Natural killer cell (primary cell): Measurements from ENCODE around the gene ZFHX3. TPM values are rescaled to one million over a fixed set of nuclear protein-coding genes. Genes with fewer than 3 reads are reported as not detected.

Experiments used
- ATAC-seq, 3 donors: fragments of 150-1000 bp in 2 of 3; fragments of 200-7000 bp in 1 of 3; cut with Tn5 transposase; 1 replicate in 1 of 3; 2 replicates in 2 of 3; pipeline ENCODE4 v1.10.0; 2021; ENCODE audit warnings: mild to moderate bottlenecking in 2 of 3, moderate library complexity in 2 of 3
- DNase-seq, 2 donors: peaks; one replicate each; pipeline versions ENCODE4 v3.0.0 to v3.0.0-alpha.2; 2013 to 2021; ENCODE audit warnings: mixed read lengths in 1 of 2
- H3K27ac ChIP-seq: one replicate; pipeline ENCODE4 v1.5.1; 2013; ENCODE audit warnings: mild to moderate bottlenecking, low read length
- H3K27me3 ChIP-seq: one replicate; pipeline ENCODE4 v1.6.1; 2013; ENCODE audit warnings: low read length; ENCODE audit not compliant: control insufficient read depth, insufficient read depth
- H3K36me3 ChIP-seq: one replicate; pipeline ENCODE4 v1.6.1; 2013; ENCODE audit warnings: low read length; ENCODE audit not compliant: control insufficient read depth, insufficient read depth
- H3K4me1 ChIP-seq: one replicate; pipeline ENCODE4 v1.6.1; 2013; ENCODE audit warnings: low read length; ENCODE audit not compliant: control insufficient read depth, insufficient read depth
- H3K4me3 ChIP-seq: one replicate; pipeline ENCODE4 v1.5.1; 2013; ENCODE audit warnings: low read length
- H3K9me3 ChIP-seq: one replicate; pipeline ENCODE4 v1.6.1; 2013; ENCODE audit warnings: low read length; ENCODE audit not compliant: control insufficient read depth, insufficient read depth
- H3K27ac Mint-ChIP-seq, 2 donors: one replicate each; pipeline ENCODE4 v1.8.0; 2022; ENCODE audit warnings: mild to moderate bottlenecking in 2 of 2, mixed read lengths in 2 of 2, moderate library complexity in 1 of 2
- H3K27me3 Mint-ChIP-seq, 2 donors: one replicate each; pipeline ENCODE4 v1.8.0; 2022; ENCODE audit warnings: low read depth in 2 of 2, mixed read lengths in 2 of 2
- H3K36me3 Mint-ChIP-seq: one replicate; pipeline ENCODE4 v1.8.0; 2022; ENCODE audit warnings: mixed read lengths
- H3K4me1 Mint-ChIP-seq, 2 donors: one replicate each; pipeline ENCODE4 v1.8.0; 2022; ENCODE audit warnings: mixed read lengths in 2 of 2
- H3K4me3 Mint-ChIP-seq: one replicate; pipeline ENCODE4 v1.8.0; 2022; ENCODE audit warnings: mild to moderate bottlenecking, moderate library complexity, mixed read lengths
- H3K9me3 Mint-ChIP-seq, 2 donors: one replicate each; pipeline ENCODE4 v1.8.0; 2022; ENCODE audit warnings: mixed read lengths in 2 of 2
- WGBS: methylation state at CpG from one replicate; pipeline ENCODE4 v1.1.7; 2013; ENCODE audit warnings: missing lambda C conversion rate; ENCODE audit not compliant: insufficient coverage; 5-methylcytosine and 5-hydroxymethylcytosine counted together
- intact Hi-C: fragments of 100-400 bp; cut with micrococcal nuclease; formaldehyde crosslinking; loops from one replicate; pipeline ENCODE4 v1.14.2; 2022
- total RNA-seq, 4 donors: library from RNA; stranded (reverse); fragments of 120-200 nt in 1 of 4; gene quantifications; one replicate each; pipeline versions ENCODE4 v1.2.3 to v1.2.4, GENCODE V29; 2013 to 2022
- TF ChIP-seq, protein P1 (sequence below): fragments of 200-600 bp; IDR thresholded peaks from one replicate; pipeline ENCODE4 v1.8.0; 2022; ENCODE audit warnings: antibody characterized with exemption

The ZFHX3 gene
- total RNA-seq, 3 donors from 2014 or later (not counting 1 experiment from before 2014, with no cell fraction given): 5.8 to 7.8 (median 7.5) TPM

DNA sequence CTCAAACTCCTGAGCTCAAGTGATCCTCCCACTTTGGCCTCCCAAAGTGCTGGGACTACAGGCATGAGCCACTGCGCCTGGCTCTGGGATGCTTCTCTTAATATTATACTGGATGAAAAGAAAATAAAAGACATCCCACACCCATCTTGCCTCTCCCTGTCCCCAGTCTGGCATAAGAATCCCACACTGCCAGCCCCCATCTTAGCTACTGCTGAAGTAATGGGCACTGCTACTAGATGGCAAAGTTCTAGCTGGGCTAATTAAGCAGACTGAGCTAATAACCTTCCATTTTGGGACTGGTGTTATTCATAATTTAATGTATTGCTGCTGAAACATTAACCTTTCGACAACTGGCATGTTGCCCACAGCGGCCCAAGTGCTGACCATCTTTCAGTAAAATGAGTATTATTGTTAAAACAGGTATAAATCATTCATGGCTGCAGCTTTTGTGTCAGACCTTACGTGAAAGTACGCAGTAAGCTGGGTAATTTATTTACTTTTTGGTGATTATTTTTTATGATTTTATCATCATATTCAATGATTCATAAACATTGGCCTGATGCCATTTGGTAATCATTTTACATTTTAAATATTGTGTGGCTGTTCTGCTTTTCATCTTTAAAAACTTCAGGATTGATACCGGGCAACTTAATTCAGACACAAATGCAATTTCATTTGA is 47.4 kb upstream of the ZFHX3 start:
- peaks cover 5% of the 10 kb centered on the region for H3K4me1 ChIP-seq
- Mint-ChIP-seq H3K36me3 (no peaks in the 10 kb centered on the region), H3K9me3 (no peaks in the 10 kb centered on the region), H3K4me1 (peaks cover 8 to 11% of the 10 kb centered on the region in 2 donors), H3K4me3 (no peak overlapping the region), H3K27me3 (peaks cover 2 to 5% of the 10 kb centered on the region in 2 donors), H3K27ac (no peak overlapping the region)
- ATAC-seq (no peak), DNase-seq (no peak)
- H3K4me3 ChIP-seq: no peak overlapping the region
- intact Hi-C loops: no loop called here
- H3K9me3 ChIP-seq: no peaks in the 10 kb centered on the region
- no peak overlapping the region for H3K27ac ChIP-seq
- H3K27me3 ChIP-seq: no peaks in the 10 kb centered on the region
- TF ChIP-seq, protein P1, sequence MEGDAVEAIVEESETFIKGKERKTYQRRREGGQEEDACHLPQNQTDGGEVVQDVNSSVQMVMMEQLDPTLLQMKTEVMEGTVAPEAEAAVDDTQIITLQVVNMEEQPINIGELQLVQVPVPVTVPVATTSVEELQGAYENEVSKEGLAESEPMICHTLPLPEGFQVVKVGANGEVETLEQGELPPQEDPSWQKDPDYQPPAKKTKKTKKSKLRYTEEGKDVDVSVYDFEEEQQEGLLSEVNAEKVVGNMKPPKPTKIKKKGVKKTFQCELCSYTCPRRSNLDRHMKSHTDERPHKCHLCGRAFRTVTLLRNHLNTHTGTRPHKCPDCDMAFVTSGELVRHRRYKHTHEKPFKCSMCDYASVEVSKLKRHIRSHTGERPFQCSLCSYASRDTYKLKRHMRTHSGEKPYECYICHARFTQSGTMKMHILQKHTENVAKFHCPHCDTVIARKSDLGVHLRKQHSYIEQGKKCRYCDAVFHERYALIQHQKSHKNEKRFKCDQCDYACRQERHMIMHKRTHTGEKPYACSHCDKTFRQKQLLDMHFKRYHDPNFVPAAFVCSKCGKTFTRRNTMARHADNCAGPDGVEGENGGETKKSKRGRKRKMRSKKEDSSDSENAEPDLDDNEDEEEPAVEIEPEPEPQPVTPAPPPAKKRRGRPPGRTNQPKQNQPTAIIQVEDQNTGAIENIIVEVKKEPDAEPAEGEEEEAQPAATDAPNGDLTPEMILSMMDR: no peak
- 91% methylated on average over 2 of the region's 6 CpGs for WGBS
- no peaks in the 10 kb centered on the region for H3K36me3 ChIP-seq

DNA sequence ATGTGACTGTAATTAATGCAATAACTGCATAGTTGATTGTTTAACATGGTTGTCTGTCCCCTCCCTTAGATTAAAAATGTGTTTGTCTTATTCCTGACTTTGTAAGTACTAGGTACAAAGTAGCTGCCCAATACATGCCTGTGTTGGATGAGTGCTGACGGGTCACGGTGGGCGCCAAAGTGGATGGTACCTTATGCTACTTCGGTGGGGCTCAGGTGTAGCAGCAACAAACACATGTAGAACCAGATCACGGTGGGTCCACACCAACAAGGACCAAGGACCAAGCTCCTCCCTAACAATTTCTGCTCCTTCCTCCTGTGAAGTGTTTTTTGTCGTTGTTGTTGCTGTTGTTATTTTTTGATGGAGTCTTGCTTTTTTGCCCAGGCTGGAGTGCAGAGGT is 46.4 kb upstream of the ZFHX3 start:
- Mint-ChIP-seq H3K36me3 (no peaks in the 10 kb centered on the region), H3K27me3 (peaks cover 2 to 5% of the 10 kb centered on the region in 2 donors), H3K9me3 (no peaks in the 10 kb centered on the region), H3K4me1 (peaks cover 8 to 11% of the 10 kb centered on the region in 2 donors), H3K27ac (no peak overlapping the region), H3K4me3 (no peak overlapping the region)
- Histone ChIP-seq H3K4me3 (no peak overlapping the region), H3K27me3 (no peaks in the 10 kb centered on the region), H3K36me3 (no peaks in the 10 kb centered on the region), H3K4me1 (peaks cover 5% of the 10 kb centered on the region), H3K9me3 (no peaks in the 10 kb centered on the region), H3K27ac (no peak overlapping the region)
- intact Hi-C loops: no loop called here
- TF ChIP-seq, protein P1: no peak
- no peak for DNase-seq
- 91% methylated on average over 6 of the region's 6 CpGs for WGBS
- no peak for ATAC-seq

DNA sequence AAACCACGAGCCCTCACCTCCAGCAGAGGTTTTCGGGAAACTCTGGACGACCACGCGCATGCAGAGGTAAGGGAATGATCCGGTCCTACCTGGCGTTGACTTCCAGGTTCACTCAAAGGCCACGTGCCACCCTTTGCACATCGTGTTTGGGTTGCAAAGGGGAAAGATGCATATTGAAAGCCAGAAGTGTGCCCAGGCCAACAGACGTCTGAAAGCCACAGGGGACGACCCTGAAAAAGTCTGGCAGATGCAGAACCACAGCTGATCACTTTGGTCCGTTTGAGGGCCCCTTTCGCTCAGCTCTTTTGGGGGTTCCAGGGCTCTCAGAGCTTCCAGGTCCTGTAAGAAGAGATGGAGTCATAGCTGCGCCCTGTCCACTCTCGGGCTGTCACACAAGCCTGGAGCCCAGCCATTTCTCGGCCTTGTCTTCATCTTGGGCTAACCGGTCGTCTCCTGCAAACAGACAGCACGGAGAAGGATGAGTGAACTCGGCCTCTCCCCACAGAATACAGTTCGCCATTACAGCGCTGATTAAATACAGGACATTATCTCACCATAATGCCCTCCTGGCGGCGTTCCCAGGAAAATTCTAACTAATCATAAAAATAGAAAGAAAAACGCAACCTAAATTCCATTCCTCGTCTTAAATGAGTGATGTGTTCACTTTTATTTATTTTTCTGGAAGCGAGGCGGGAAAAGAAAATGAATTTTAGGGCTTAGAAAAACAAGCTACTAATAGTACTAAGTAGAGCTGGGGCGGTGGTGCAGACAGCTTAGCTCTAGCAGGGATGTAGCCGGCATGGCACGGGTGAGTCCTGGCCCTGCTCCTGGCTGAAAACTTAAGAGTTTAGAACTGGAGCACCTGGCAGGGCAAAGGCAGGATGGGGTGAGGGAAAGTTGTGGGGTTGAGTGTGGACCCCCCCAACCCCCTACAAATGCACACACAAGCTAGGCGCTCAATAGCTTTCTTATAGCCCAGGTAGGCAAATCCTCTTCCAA is 45.5 kb upstream of the ZFHX3 start:
- no peaks in the 10 kb centered on the region for H3K9me3 ChIP-seq
- TF ChIP-seq, protein P1: no peak
- no peak overlapping the region for H3K4me3 ChIP-seq
- no peaks in the 10 kb centered on the region for H3K36me3 ChIP-seq
- Mint-ChIP-seq H3K4me1 (peaks cover 8 to 11% of the 10 kb centered on the region in 2 donors), H3K27me3 (peaks cover 0 to 2% of the 10 kb centered on the region in 2 donors), H3K36me3 (no peaks in the 10 kb centered on the region), H3K9me3 (no peaks in the 10 kb centered on the region), H3K27ac (no peak overlapping the region), H3K4me3 (no peak overlapping the region)
- no peaks in the 10 kb centered on the region for H3K27me3 ChIP-seq
- H3K27ac ChIP-seq: no peak overlapping the region
- no peak for ATAC-seq
- intact Hi-C loops: no loop called here
- no peak for DNase-seq
- H3K4me1 ChIP-seq: peaks cover 5% of the 10 kb centered on the region
- 89% methylated on average over 30 of the region's 32 CpGs for WGBS
